Measurements from ENCODE around the gene TBC1D1. TPM values are rescaled to one million over a fixed set of nuclear protein-coding genes. Genes with fewer than 3 reads are reported as not detected.

Gene TBC1D1
- total RNA-seq, 1 donor from 2014 or later, result 96.0 TPM

DNA sequence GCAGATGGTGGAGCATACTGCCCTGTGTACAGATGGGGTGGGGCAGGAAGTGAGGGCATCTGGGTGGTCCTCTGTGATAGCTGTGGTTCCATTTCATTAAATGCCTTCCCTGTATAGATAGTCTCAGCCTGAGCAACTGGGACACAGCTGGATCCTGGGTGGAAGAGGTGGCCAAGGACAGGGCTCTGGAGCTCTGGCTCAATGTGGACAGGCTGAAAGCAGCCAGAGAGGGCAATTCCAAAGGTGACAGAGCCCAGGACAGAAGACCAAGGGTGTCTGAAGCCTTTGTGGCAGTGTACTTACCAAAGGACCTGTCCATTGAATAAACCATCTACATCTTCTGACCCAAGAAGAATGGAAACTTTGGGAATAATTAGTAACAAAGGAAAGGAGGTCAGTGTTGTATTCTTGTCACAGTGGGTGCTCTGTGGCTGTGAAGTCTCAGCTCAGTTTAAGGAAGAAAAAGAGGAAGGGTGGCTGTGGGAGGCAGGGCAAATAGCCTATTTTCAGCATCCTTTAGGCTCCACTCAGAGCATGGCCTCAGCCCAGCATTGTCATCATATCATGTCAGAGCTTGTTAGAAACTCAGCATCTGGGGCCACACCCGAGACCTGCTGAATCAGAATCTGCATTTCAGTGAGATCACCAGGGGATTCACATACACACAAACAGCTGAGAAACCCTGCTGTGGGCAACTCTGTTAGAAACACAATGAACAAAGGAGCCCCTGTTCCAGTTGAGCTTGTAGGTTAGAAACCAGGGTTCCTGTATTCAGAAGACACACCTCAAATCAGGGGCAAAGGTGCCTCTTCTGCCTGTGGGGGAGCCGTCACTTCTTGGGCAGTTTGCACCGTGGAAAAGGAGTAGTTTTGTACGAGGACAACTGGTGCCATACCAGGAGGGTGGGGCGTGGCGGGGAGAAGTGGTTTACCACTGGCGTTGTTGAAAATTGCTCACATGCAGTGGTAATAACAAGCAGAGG is 237.9 kb downstream of the TBC1D1 start:
- no peak for DNase-seq (ENCODE audit: extremely low spot score in 2 of 2)
- no peak overlapping the region for H3K27ac ChIP-seq

GRCh38 chr4:38129460-38130227 is 238.8 kb downstream of the TBC1D1 start:
- Histone ChIP-seq H3K27ac (no peak overlapping the region), H3K27me3 (no peaks in the 10 kb centered on the region), H3K4me3 (no peak overlapping the region), H3K36me3 (no peaks in the 10 kb centered on the region), H3K4me1 (peaks cover 20% of the 10 kb centered on the region), H3K9me3 (no peaks in the 10 kb centered on the region)
- no peak for DNase-seq (ENCODE audit: extremely low spot score in 2 of 2)
- intact Hi-C loops (cut with DNase I), result no loop called here
- TF ChIP-seq POLR2A (IDR thresholded peaks at IDR 0.05), result no peak
- no peak for TF ChIP-seq POLR2AphosphoS5 (IDR thresholded peaks at IDR 0.05; ENCODE audit: insufficient read depth in 1 of 2, low read depth in 1 of 2)
- no peak for TF ChIP-seq CTCF (IDR thresholded peaks at IDR 0.05)

More for the DNA sequence above, 237.9 kb downstream of the TBC1D1 start:
- Histone ChIP-seq H3K4me1 (peaks cover 20% of the 10 kb centered on the region), H3K4me3 (no peak overlapping the region), H3K36me3 (no peaks in the 10 kb centered on the region), H3K27me3 (no peaks in the 10 kb centered on the region), H3K9me3 (no peaks in the 10 kb centered on the region)
- TF ChIP-seq POLR2A (IDR thresholded peaks at IDR 0.05) (no peak), POLR2AphosphoS5 (IDR thresholded peaks at IDR 0.05; ENCODE audit: insufficient read depth in 1 of 2, low read depth in 1 of 2) (no peak), CTCF (IDR thresholded peaks at IDR 0.05) (no peak)
- intact Hi-C loops (cut with DNase I), result no loop called here

DNA sequence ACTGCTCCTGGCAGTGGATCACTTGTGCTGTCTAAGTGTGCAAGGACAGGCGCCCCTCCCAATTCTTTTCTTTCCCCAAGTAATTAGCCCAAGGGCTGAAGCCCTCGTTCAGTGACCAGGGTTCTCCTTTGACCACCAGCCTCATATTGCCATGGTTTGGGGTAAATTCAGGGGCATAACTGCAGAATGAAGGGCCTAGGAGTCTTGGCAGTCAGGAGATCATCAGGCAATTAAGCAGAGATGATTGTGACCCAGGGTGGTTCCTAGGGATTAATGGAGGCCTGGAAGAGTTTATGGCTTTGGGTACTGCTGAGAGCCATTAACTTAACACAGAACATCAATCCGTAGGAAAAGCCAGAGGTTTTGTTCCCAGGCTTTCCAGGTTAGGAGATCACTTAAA is 240.0 kb downstream of the TBC1D1 start:
- intact Hi-C loops (cut with DNase I), result no loop called here
- no peaks in the 10 kb centered on the region for H3K36me3 ChIP-seq

DNA sequence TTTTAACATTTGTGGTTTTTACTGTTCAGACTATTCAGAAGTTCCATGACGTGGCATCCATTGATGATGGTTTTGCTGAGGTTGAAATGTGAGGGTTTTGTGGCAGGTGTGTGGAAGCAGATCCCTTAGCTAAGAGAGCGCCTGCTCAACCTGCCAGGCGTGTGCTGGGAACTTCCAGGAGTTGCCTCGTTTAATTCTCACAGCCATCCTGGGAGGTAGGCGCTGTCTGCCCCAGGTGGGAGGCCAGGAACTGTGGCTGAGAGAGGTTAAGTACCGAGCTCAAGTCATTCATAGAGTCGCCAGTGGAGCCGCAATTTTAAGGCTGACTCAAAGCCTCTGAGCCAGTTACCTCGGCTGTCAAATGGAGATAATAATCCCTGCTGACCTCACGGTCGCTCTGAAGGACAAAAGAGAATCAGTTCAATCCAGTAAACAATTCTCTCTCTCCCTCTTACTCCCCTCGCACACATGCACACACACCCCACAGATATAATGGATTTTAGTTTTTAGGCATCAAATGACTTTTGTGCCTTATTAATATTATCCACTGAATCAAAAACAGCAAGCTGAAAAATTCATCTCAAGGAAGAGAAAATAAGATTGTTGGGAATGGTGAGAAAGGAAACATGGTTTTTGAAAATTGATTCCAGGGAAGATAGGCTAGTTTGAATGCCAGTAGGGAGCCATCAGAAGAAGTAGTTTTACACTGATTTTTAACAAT is 240.6 kb downstream of the TBC1D1 start:
- intact Hi-C loops (cut with DNase I), result no loop called here
- TF ChIP-seq POLR2AphosphoS5 (IDR thresholded peaks at IDR 0.05; ENCODE audit: insufficient read depth in 1 of 2, low read depth in 1 of 2) (no peak), CTCF (IDR thresholded peaks at IDR 0.05) (no peak), POLR2A (IDR thresholded peaks at IDR 0.05) (no peak)
- no peak for DNase-seq (ENCODE audit: extremely low spot score in 2 of 2)
- Histone ChIP-seq H3K4me1 (peaks cover 20% of the 10 kb centered on the region), H3K4me3 (no peak overlapping the region), H3K9me3 (no peaks in the 10 kb centered on the region), H3K27me3 (no peaks in the 10 kb centered on the region), H3K36me3 (peaks cover 0 to under 1% of the 10 kb centered on the region in 2 donors), H3K27ac (peak overlapping the region; percentile 77)

More for the DNA sequence above, 240.0 kb downstream of the TBC1D1 start:
- Histone ChIP-seq H3K27me3 (no peaks in the 10 kb centered on the region), H3K4me1 (peaks cover 20% of the 10 kb centered on the region), H3K4me3 (no peak overlapping the region), H3K9me3 (no peaks in the 10 kb centered on the region), H3K27ac (peak overlapping the region; percentile 77)
- no peak for DNase-seq (ENCODE audit: extremely low spot score in 2 of 2)
- TF ChIP-seq POLR2A (IDR thresholded peaks at IDR 0.05) (no peak), POLR2AphosphoS5 (IDR thresholded peaks at IDR 0.05; ENCODE audit: insufficient read depth in 1 of 2, low read depth in 1 of 2) (no peak), CTCF (IDR thresholded peaks at IDR 0.05) (no peak)

Data from vagina (tissue), 2 donors.